Thymus (tissue), 11 donors: ENCODE measurements around the gene CDKL5. TPM values are rescaled to one million over a fixed set of nuclear protein-coding genes. Genes with fewer than 3 reads are reported as not detected.

ENCODE experiments used
- DNase-seq, 9 donors: peaks; one replicate each; pipeline ENCODE4 v3.0.0-alpha.2; 2013; ENCODE audit warnings: low spot score in 9 of 9, low read depth in 6 of 9, missing footprints in 1 of 9
- H3K27ac ChIP-seq, 2 donors: one replicate each; pipeline ENCODE4 v1.5.1; 2013; ENCODE audit warnings: control low read depth in 1 of 2, low read depth in 1 of 2, low read length in 1 of 2, mild to moderate bottlenecking in 1 of 2, moderate library complexity in 1 of 2
- H3K27me3 ChIP-seq, 2 donors: one replicate each; pipeline ENCODE4 v1.5.1; 2013; ENCODE audit warnings: low read length in 1 of 2; ENCODE audit not compliant: control insufficient read depth in 2 of 2, insufficient read depth in 1 of 2
- H3K36me3 ChIP-seq, 2 donors: one replicate each; pipeline ENCODE4 v1.5.1; 2013; ENCODE audit warnings: low read length in 1 of 2, mild to moderate bottlenecking in 1 of 2, moderate library complexity in 1 of 2; ENCODE audit not compliant: control insufficient read depth in 2 of 2, insufficient read depth in 2 of 2
- H3K4me1 ChIP-seq, 2 donors: one replicate each; pipeline ENCODE4 v1.5.1; 2013; ENCODE audit warnings: low read length in 2 of 2; ENCODE audit not compliant: control insufficient read depth in 2 of 2, insufficient read depth in 2 of 2
- H3K4me3 ChIP-seq, 2 donors: one replicate each; pipeline ENCODE4 v1.5.1; 2013; ENCODE audit warnings: low read length in 2 of 2, control low read depth in 1 of 2, mild to moderate bottlenecking in 1 of 2
- H3K9me3 ChIP-seq, 2 donors: one replicate each; pipeline ENCODE4 v1.5.1; 2013; ENCODE audit warnings: low read length in 1 of 2, mild to moderate bottlenecking in 1 of 2; ENCODE audit not compliant: control insufficient read depth in 2 of 2, insufficient read depth in 1 of 2
- WGBS: extraction: QIAGEN DNeasy Blood & Tissue Kit; methylation state at CpG from one replicate; pipeline ENCODE4 v1.1.7; 2013; 5-methylcytosine and 5-hydroxymethylcytosine counted together
- polyA plus RNA-seq: library from polyadenylated mRNA; stranded (reverse); fragments of 200-250 nt; gene quantifications from one replicate; pipeline ENCODE4 v1.2.3, GENCODE V29; 2013
- total RNA-seq: library from RNA; stranded (reverse); fragments of 120-200 nt; gene quantifications from one replicate; pipeline ENCODE4 v1.2.4, GENCODE V29; 2013
- donor health status: healthy.

Gene CDKL5
- total and polyA plus RNA-seq, 2 donors: 0.98 to 4.5 TPM

DNA sequence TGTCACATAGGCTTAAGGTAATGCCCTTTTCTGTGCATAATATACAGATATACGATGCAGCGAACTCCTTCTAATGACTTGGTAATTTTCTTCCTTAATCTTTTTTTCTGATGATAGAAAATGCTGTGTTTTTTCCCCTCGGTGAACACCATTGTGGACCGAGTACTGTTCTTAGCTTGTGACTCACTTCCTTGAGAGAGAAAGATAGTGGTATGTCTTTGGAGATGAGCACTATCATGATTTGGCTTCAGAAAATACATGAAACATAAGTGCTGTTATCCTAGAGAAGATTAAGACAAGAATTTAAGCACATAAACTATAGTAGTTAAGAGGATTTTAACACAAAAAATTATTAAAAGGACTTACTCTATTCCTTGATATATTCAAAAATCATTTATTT, 182.6 kb downstream of the CDKL5 start:
- Histone ChIP-seq H3K9me3 (no peaks in the 10 kb centered on the region), H3K27me3 (no peaks in the 10 kb centered on the region), H3K27ac (no peak overlapping the region), H3K4me3 (no peak overlapping the region), H3K4me1 (no peaks in the 10 kb centered on the region), H3K36me3 (peaks cover 0 to 5% of the 10 kb centered on the region in 2 donors)
- 95% methylated on average over 4 of the region's 4 CpGs for WGBS
- no peak for DNase-seq

GRCh38 chrX:18613930-18614639, 188.7 kb downstream of the CDKL5 start:
- Histone ChIP-seq H3K4me1 (no peaks in the 10 kb centered on the region), H3K36me3 (no peaks in the 10 kb centered on the region), H3K27ac (no peak overlapping the region), H3K9me3 (no peaks in the 10 kb centered on the region), H3K4me3 (no peak overlapping the region), H3K27me3 (no peaks in the 10 kb centered on the region)
- WGBS: 97% methylated on average over 3 of the region's 3 CpGs
- DNase-seq: no peak

- Histone ChIP-seq H3K27ac (no peak overlapping the region), H3K36me3 (no peaks in the 10 kb centered on the region), H3K27me3 (no peaks in the 10 kb centered on the region), H3K4me1 (no peaks in the 10 kb centered on the region), H3K4me3 (no peak overlapping the region), H3K9me3 (no peaks in the 10 kb centered on the region)
- WGBS: 96% methylated on average over 8 of the region's 8 CpGs
- DNase-seq: no peak
These were observed 191.4 kb downstream of the CDKL5 start for GRCh38 chrX:18616688-18617406.

DNA sequence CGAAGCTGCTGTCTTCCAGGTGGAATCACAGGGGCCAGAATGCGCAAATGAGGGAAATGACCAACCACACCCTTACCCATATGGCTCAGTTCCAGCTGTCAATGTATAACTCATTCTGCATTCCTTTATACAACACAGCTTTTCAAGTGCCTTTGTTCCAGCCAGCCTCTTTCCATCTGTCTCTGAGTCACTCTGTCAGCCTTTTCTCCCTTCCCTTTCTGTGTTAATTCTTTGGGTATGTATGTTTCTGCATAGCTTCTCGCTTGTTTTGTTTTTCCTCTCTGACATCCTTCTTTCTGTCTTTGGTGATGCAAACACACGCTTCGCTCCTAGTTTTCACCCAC, 192.0 kb downstream of the CDKL5 start:
- no peaks in the 10 kb centered on the region for H3K27me3 ChIP-seq
- H3K9me3 ChIP-seq: no peaks in the 10 kb centered on the region
- no peaks in the 10 kb centered on the region for H3K4me1 ChIP-seq
- DNase-seq: no peak
- H3K36me3 ChIP-seq: no peaks in the 10 kb centered on the region
- no peak overlapping the region for H3K4me3 ChIP-seq
- H3K27ac ChIP-seq: no peak overlapping the region
- WGBS: 95% methylated on average over 5 of the region's 5 CpGs

GRCh38 chrX:18619288-18619687, 193.9 kb downstream of the CDKL5 start:
- Histone ChIP-seq H3K27me3 (no peaks in the 10 kb centered on the region), H3K36me3 (no peaks in the 10 kb centered on the region), H3K4me3 (no peak overlapping the region), H3K4me1 (no peaks in the 10 kb centered on the region), H3K27ac (no peak overlapping the region), H3K9me3 (no peaks in the 10 kb centered on the region)
- WGBS: 94% methylated on average over 2 of the region's 2 CpGs
- no peak for DNase-seq

DNA sequence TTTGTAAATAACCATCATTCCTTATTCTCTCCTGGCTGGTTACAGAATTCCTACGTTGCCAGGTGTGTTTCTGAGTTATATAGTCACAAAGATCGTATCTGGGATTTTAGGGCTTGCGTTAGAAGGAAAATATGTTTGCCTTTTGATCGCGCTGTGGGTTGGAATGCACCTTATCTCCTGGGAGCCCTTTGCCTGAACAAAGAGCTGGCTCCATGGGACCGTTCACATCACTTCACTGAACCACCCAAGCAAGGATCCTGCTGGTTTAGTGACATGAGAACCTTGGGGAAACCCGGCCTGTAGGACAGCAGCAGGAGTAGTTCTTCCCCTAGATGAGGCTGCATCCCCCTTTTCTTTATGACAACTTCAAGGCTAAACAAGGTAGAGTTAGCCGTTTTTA, 194.9 kb downstream of the CDKL5 start:
- Histone ChIP-seq H3K9me3 (no peaks in the 10 kb centered on the region), H3K27ac (no peak overlapping the region)
- DNase-seq: no peak

GRCh38 chrX:18624599-18624998, 199.2 kb downstream of the CDKL5 start:
- DNase-seq: no peak
- Histone ChIP-seq H3K4me1 (no peaks in the 10 kb centered on the region), H3K27ac (no peak overlapping the region), H3K9me3 (no peaks in the 10 kb centered on the region), H3K4me3 (no peak overlapping the region), H3K36me3 (no peaks in the 10 kb centered on the region), H3K27me3 (no peaks in the 10 kb centered on the region)
- WGBS: 99% methylated on average over 2 of the region's 2 CpGs

More for the DNA sequence above, 194.9 kb downstream of the CDKL5 start:
- 98% methylated on average over 8 of the region's 8 CpGs for WGBS
- Histone ChIP-seq H3K36me3 (no peaks in the 10 kb centered on the region), H3K4me1 (no peaks in the 10 kb centered on the region), H3K4me3 (no peak overlapping the region), H3K27me3 (no peaks in the 10 kb centered on the region)

- no peaks in the 10 kb centered on the region for H3K9me3 ChIP-seq
- H3K4me3 ChIP-seq: no peak overlapping the region
- H3K27ac ChIP-seq: no peak overlapping the region
- DNase-seq: no peak
- no peaks in the 10 kb centered on the region for H3K36me3 ChIP-seq
- no peaks in the 10 kb centered on the region for H3K27me3 ChIP-seq
- WGBS: 97% methylated on average over 8 of the region's 8 CpGs
- no peaks in the 10 kb centered on the region for H3K4me1 ChIP-seq
These were observed 205.5 kb downstream of the CDKL5 start for GRCh38 chrX:18630934-18631333.

DNA sequence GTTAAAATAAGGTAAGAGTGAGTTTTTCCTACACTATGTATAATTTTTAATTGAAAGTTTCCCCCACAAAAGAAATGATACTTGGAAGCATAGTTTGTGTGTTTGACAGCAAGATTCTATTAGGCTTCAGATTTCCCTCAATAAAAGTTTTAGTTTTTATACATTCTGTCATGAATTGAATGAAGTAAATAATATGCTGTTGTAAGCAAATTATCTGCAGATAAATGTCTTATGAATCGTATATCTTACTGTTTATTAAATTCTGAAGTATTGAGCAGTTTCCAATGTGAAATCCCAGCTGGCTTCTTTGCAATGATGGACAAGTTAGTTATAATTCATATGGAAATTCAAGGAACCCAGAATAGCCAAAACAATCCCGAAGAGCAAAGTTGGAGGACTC, 213.0 kb downstream of the CDKL5 start:
- Histone ChIP-seq H3K4me3 (no peak overlapping the region), H3K27me3 (no peaks in the 10 kb centered on the region), H3K9me3 (no peaks in the 10 kb centered on the region), H3K4me1 (no peaks in the 10 kb centered on the region), H3K27ac (no peak overlapping the region), H3K36me3 (no peaks in the 10 kb centered on the region)
- 94% methylated on average over 2 of the region's 2 CpGs for WGBS
- DNase-seq: no peak
